Fibroblast of mammary gland (primary cell): ENCODE results near the gene GANC.
"Not testable (repeated sequence)": the region's sequence is repeated elsewhere in the genome, so short reads cannot be mapped to it uniquely, and the experiment has no call there.

ENCODE experiments used
- DNase-seq: peaks from one replicate; pipeline ENCODE4 v3.0.0-alpha.2; 2010; ENCODE audit warnings: low read depth
- H3K4me3 ChIP-seq: 2 replicates; pipeline ENCODE4 v1.5.1; 2011; ENCODE audit warnings: low read depth, mild to moderate bottlenecking, low read length, moderate library complexity; ENCODE audit not compliant: control insufficient read depth
- CTCF ChIP-seq: conservative IDR thresholded peaks from 2 replicates; pipeline ENCODE4 v1.5.1; 2011; ENCODE audit warnings: low read depth, low read length, inconsistent platforms; ENCODE audit not compliant: control insufficient read depth, insufficient read depth

Gene GANC

GRCh38 chr15:42329161-42329560, 56.2 kb downstream of the GANC start:
- DNase-seq = no peak
- no peak for TF ChIP-seq CTCF

GRCh38 chr15:42329992-42330391, 57.0 kb downstream of the GANC start:
- DNase-seq = no peak
- TF ChIP-seq CTCF = no peak
- no peak overlapping the region for H3K4me3 ChIP-seq

More at GRCh38 chr15:42329161-42329560, 56.2 kb downstream of the GANC start:
- H3K4me3 ChIP-seq = no peak overlapping the region

GRCh38 chr15:42331235-42331634, 58.2 kb downstream of the GANC start:
- no peak for TF ChIP-seq CTCF
- no peak for DNase-seq
- H3K4me3 ChIP-seq = no peak overlapping the region

- DNase-seq = peak; percentile 64
- TF ChIP-seq CTCF = no peak
- no peak overlapping the region for H3K4me3 ChIP-seq
Observed at GRCh38 chr15:42332331-42332730, 59.3 kb downstream of the GANC start.

- no peak for TF ChIP-seq CTCF
- no peak for DNase-seq
- no peak overlapping the region for H3K4me3 ChIP-seq
Observed at GRCh38 chr15:42335074-42335473, 62.1 kb downstream of the GANC start.

GRCh38 chr15:42336650-42337049, 63.6 kb downstream of the GANC start:
- not testable (repeated sequence) for DNase-seq, H3K4me3 ChIP-seq

- H3K4me3 ChIP-seq, DNase-seq: not testable (repeated sequence)
Observed at GRCh38 chr15:42337104-42337503, 64.1 kb downstream of the GANC start.

- DNase-seq = no peak
- TF ChIP-seq CTCF = no peak
- H3K4me3 ChIP-seq = no peak overlapping the region
Observed at GRCh38 chr15:42338500-42338899, 65.5 kb downstream of the GANC start.
